GM12874 (cell line): ENCODE data around the gene E2F4.
A peak's percentile ranks its signal among the peaks of the same experiment; 100 is the strongest.

Experiments used
- TF ChIP-seq, protein P1 (sequence below): IDR thresholded peaks from 2 replicates; pipeline ENCODE4 v1.5.1; 2011; ENCODE audit warnings: low read depth, mild to moderate bottlenecking, control low read depth, low read length, moderate library complexity; ENCODE audit not compliant: insufficient read depth

Gene E2F4

GRCh38 chr16:67180166-67180565 is 11.8 kb upstream of the E2F4 start:
- TF ChIP-seq, protein P1, sequence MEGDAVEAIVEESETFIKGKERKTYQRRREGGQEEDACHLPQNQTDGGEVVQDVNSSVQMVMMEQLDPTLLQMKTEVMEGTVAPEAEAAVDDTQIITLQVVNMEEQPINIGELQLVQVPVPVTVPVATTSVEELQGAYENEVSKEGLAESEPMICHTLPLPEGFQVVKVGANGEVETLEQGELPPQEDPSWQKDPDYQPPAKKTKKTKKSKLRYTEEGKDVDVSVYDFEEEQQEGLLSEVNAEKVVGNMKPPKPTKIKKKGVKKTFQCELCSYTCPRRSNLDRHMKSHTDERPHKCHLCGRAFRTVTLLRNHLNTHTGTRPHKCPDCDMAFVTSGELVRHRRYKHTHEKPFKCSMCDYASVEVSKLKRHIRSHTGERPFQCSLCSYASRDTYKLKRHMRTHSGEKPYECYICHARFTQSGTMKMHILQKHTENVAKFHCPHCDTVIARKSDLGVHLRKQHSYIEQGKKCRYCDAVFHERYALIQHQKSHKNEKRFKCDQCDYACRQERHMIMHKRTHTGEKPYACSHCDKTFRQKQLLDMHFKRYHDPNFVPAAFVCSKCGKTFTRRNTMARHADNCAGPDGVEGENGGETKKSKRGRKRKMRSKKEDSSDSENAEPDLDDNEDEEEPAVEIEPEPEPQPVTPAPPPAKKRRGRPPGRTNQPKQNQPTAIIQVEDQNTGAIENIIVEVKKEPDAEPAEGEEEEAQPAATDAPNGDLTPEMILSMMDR = no peak

- TF ChIP-seq, protein P1 = no peak
Measured at GRCh38 chr16:67181346-67181745, 10.6 kb upstream of the E2F4 start.

- TF ChIP-seq, protein P1 = no peak
Measured at GRCh38 chr16:67182288-67182687, 9.7 kb upstream of the E2F4 start.

GRCh38 chr16:67183284-67183626 is 8.7 kb upstream of the E2F4 start:
- TF ChIP-seq, protein P1 = no peak

GRCh38 chr16:67183627-67184452 is 8.1 kb upstream of the E2F4 start, which contains the start of gene MATCAP1:
Gene MATCAP1, minus strand, starts transcription at chr16:67183963. Its CDS starts 3,353 bp downstream, at chr16:67180610.
- TF ChIP-seq, protein P1 = no peak

DNA sequence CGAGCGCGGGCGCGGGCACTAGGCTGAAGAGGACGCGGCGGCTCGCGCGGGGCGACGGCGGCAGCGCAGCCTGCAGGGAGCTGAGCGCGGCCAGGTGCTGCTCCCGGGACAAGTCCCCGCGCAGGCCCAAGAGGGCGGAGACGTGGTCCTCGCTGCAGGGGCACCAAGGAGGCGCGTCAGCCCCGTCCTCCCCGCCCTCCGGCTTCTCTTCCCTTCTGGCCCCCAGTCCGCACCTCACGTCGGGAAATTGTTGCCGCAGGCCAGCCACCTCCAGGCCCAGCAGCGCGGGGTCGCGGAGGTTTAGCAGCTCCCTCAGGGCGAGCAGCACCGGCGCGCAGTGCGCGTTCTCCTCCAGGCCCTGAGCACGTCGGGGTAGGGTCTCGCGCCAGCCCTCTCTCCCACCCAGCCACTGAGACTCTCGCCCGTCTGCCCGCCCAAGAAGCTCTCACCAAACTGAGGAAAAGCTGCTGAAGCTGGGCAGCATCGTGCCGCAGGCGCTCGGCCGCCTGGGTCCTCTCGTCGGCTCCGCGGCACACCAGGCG is 7.4 kb upstream of the E2F4 start:
- TF ChIP-seq, protein P1 = no peak

DNA sequence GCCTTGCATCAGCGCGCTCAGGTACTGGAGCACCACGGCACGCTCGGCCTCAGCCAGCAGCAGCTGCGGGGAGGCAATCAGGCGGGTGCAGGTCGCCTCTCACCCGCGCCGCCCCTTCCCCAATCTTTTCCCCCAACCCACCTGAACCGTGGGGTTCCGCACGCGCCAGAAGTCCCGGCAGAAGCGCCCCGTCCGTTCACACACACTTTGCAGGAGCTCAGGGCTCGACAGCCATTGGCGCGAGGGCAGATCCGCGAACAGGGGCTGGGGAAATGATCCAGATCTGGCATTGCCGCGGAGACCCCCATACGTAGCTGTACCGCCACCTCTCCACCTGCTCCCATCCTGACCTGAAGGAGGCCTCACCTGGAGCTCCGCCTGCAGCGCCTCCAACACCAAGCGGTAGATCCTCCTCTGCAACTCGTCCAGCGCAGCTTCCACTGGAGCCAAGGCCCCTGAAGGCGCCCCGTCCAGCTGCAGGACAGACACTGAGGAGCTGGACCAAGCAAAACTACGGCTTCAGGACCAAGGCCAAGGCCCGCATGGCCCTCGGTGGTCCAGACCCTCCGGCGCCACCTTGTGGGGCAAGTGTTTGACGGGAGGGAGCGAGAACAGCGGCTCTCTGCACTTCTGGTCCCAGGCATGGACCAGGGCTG is 6.8 kb upstream of the E2F4 start:
- TF ChIP-seq, protein P1 = peak; percentile 92
